PC-3 (cell line): ENCODE results near the gene APOA1.

Source experiments
- CTCF ChIP-seq: fragments of 300-600 bp; sonication (generic); conservative IDR thresholded peaks from 2 replicates; pipeline ENCODE4 v1.5.1; 2017; ENCODE audit warnings: antibody characterized with exemption, low read depth, mild to moderate bottlenecking, low read length
- EZH2 ChIP-seq: fragments of 300-600 bp; sonication (generic); IDR thresholded peaks from one replicate; pipeline ENCODE4 v1.6.1; 2017; ENCODE audit warnings: antibody characterized with exemption, mild to moderate bottlenecking, low read length; ENCODE audit not compliant: unreplicated experiment
- EZH2phosphoT487 ChIP-seq: fragments of 300-600 bp; sonication (generic); IDR thresholded peaks from 2 replicates; pipeline ENCODE4 v1.6.1; 2018; ENCODE audit warnings: mild to moderate bottlenecking, antibody characterized with exemption, low read length, borderline replicate concordance

GRCh38 chr11:116787436-116787785, 50.0 kb downstream of the APOA1 start:
- no peak for TF ChIP-seq CTCF
- no peak for TF ChIP-seq EZH2
- no peak for TF ChIP-seq EZH2phosphoT487
